Measurements from ENCODE around the gene SCN2A.
"Not testable (repeated sequence)": the region's sequence is repeated elsewhere in the genome, so short reads cannot be mapped to it uniquely, and the experiment has no call there.

SCN2A gene

GRCh38 chr2:165398603-165399002 lies 159.4 kb downstream of the SCN2A start:
- H3K4me3 ChIP-seq (ENCODE audit: low read length); DNase-seq (ENCODE audit: low read depth, low spot score): not testable (repeated sequence)

GRCh38 chr2:165401285-165401852 lies 162.2 kb downstream of the SCN2A start:
- peak; percentile 73 for DNase-seq (ENCODE audit: low read depth, low spot score)

DNA sequence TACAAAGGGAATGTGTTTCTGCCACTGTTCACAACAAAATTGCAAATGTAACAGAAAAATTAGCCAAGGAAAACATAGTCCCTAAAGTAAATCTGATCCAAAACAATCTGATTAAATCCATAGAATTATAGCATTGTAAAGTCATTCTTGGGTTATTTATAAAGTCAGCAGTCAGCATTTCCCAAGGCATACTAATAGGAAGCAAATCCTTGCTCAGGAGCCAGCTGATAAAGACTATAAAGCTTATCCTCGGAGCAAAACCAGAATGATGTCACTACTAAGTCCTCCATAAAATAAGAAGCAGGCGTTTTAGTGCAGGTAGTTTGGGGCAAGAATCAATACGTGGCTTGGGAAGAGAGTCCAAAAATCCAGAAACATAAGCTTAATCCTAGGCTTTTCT lies 162.9 kb downstream of the SCN2A start:
- no peak for DNase-seq (ENCODE audit: low read depth, low spot score)
- no peak overlapping the region for H3K4me3 ChIP-seq (ENCODE audit: low read length)

More at GRCh38 chr2:165401285-165401852, 162.2 kb downstream of the SCN2A start:
- no peak overlapping the region for H3K4me3 ChIP-seq (ENCODE audit: low read length)

DNA sequence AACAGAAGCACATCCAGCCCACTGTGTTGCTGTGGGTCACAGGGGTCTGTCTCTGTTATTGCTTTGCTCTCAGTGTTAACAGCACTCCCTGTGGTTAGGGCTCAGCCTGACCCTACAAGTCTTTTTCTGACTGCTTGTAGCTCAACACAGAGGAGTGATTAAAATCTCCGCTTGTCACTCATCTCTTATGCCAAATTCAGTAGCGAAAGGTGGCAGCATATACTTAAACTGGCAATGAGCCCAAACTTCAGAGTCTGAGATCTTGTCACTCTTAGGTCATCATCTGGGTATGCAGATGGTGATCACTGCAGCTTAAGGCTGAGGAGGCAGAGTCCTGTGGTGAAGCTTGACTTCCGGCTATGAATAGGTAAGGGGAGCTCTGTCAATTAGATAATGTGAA lies 167.0 kb downstream of the SCN2A start:
- no peak overlapping the region for H3K4me3 ChIP-seq (ENCODE audit: low read length)
- DNase-seq (ENCODE audit: low read depth, low spot score), result no peak

DNA sequence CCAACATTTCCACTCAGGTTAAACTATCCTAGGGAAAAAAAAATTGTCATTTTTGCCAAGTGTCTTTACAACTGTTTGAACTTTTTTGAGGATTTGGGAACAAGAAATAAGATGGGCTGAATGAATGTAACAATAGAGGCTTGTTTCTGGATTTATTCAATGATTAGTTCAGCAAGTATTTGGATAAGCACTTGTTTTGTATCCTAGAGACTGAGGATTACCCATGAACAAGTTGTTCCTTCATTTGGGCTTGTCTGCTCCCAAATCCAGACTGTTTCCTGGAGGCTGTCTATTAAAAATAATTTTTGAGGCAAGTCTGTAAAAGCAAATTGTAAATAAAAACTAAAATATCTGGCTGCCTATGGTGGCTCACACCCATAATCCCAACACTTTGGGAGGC lies 168.3 kb downstream of the SCN2A start:
- no peak overlapping the region for H3K4me3 ChIP-seq (ENCODE audit: low read length)
- DNase-seq (ENCODE audit: low read depth, low spot score), result no peak

DNA sequence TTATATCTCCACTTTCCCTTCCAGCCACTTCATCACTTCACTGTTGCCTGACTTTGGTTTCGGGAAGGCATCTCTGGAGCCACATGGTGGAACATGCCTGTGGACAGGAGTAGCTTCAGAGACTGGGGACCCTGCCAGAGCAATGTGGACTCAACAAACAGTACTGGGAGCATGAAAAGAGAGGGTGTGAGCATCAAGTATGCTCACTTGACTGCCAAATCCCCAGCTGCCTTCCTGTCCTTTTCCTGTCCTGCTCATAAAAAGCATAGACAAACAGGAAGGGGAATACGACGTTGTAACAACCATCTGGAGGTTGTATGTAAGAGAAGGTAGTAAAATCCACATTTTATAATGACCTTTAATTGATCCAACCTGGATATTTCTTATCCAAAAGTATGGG lies 169.0 kb downstream of the SCN2A start:
- DNase-seq (ENCODE audit: low read depth, low spot score), result no peak
- H3K4me3 ChIP-seq (ENCODE audit: low read length), result no peak overlapping the region

- H3K4me3 ChIP-seq (ENCODE audit: low read length), result no peak overlapping the region
- no peak for DNase-seq (ENCODE audit: low read depth, low spot score)
Observed at GRCh38 chr2:165410276-165410675, 171.1 kb downstream of the SCN2A start.

- no peak overlapping the region for H3K4me3 ChIP-seq (ENCODE audit: low read length)
- DNase-seq (ENCODE audit: low read depth, low spot score), result no peak
Observed at GRCh38 chr2:165414187-165414586, 175.0 kb downstream of the SCN2A start.

DNA sequence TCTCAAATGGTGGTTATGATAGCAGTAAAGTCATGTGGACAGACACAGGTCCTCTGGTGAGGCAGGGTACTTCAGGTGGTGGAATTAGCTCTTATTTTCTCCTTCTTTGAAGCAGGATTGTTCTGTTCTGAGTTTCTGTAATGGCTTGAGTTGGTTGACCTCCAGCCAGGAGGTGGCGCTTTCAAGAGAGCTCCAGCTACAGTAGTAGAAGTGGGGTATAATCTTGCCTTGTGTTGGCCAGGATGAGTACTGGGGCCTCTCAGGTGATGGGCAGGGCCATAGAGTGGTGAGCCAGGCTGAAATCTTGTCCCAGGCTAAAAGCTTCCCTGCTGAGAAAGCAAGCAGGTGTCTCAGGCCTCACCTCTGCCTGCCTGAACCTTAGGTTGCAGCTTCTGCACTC lies 177.8 kb downstream of the SCN2A start:
- DNase-seq (ENCODE audit: low read depth, low spot score), result no peak
- H3K4me3 ChIP-seq (ENCODE audit: low read length), result no peak overlapping the region

DNA sequence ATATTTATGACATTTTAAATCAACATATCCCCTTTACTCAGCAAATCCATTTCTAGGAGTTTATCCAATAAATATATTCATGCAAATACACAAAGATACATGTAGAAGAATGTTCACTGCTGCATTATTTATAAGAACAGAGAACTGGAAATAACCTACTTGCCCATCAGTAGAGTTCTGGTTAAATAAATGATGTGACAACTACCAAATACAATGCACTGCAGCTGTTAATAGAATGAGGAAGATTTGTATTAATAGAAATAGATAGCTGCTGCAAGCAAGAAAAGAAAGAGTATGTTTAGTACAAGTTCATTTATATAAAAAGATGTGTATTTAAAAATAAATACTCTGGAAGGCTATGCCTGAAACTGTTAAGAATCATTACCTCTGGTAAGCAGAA lies 181.0 kb downstream of the SCN2A start:
- DNase-seq (ENCODE audit: low read depth, low spot score), result no peak

DNA sequence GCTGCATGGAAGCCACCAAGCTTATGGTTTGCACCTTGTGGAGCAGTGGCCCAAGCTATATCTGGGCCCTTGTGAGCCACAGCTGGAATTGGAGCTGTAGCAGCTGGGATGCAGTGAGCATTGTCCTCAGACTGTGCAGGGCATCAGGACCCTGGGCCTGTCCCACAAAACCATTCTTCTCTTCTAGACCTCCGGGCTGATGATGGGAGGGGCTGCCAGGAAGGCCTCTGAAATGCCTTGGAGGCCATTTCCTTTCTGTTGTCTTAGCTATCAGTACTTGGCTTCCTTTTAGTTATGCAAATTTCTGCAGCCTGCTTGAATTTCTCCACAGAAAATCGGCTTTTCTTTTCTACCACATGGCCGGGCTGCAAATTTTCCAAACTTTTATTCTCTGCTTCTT lies 183.9 kb downstream of the SCN2A start:
- DNase-seq (ENCODE audit: low read depth, low spot score), result no peak
- H3K4me3 ChIP-seq (ENCODE audit: low read length), result no peak overlapping the region

More for the DNA sequence above, 181.0 kb downstream of the SCN2A start:
- no peak overlapping the region for H3K4me3 ChIP-seq (ENCODE audit: low read length)

GRCh38 chr2:165425556-165425955 lies 186.3 kb downstream of the SCN2A start:
- DNase-seq (ENCODE audit: low read depth, low spot score), result no peak
- no peak overlapping the region for H3K4me3 ChIP-seq (ENCODE audit: low read length)

GRCh38 chr2:165427686-165428085 lies 188.5 kb downstream of the SCN2A start:
- no peak for DNase-seq (ENCODE audit: low read depth, low spot score)
- H3K4me3 ChIP-seq (ENCODE audit: low read length), result no peak overlapping the region

DNA sequence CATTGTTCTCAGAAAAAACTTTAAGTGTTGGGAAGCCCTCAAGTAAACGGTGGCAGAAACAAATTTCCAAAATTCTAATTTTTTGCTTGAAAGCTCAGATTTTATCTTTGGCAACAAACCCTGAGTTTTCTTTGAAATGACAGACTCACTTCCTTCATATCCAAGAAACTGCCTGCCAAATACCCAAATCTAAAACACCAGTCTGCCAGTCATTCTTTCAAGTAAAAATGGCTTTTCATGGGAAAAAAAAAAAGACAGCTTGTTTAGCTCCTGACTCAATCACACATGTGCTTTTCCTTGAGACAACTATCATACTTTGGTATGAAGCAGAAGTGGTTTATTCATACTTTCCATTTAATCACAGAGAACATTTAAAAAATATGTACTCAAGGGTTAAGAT lies 189.7 kb downstream of the SCN2A start:
- no peak for DNase-seq (ENCODE audit: low read depth, low spot score)
- H3K4me3 ChIP-seq (ENCODE audit: low read length), result no peak overlapping the region

GRCh38 chr2:165431014-165431413 lies 191.8 kb downstream of the SCN2A start:
- no peak for DNase-seq (ENCODE audit: low read depth, low spot score)
- no peak overlapping the region for H3K4me3 ChIP-seq (ENCODE audit: low read length)

DNA sequence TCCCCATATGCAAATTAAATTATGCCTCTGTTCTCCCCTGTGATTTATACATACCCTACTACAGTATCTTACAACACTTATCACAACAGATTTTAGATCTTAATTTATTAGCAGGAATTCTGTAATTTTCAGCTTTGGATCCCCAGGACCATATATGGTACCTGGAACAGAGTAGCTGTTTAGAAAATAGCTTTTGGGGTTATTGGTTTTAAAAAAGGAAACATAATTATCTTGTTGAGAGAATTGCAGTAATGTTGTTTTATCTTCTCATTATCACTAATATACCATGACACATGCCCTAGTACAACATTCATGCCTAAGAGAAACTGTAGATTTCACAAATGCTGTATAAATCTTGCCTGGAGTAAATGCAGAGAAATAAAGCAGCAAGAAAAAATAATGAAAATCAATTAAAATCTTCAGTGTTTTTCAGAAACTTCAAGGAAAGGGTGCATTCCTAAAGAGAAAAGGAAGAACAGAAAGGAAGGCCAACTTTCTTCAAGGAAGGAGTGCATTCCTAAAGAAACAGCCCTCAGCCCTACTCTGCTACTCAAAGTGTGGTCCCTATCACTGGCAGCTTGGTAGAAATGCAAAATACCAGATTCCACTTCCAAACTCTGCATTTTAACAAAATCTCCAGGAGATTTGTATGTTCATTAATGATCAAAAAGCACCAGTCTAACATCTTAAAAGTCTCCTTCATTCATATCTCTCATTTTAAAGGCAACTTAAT lies 193.2 kb downstream of the SCN2A start:
- no peak overlapping the region for H3K4me3 ChIP-seq (ENCODE audit: low read length)
- no peak for DNase-seq (ENCODE audit: low read depth, low spot score)

DNA sequence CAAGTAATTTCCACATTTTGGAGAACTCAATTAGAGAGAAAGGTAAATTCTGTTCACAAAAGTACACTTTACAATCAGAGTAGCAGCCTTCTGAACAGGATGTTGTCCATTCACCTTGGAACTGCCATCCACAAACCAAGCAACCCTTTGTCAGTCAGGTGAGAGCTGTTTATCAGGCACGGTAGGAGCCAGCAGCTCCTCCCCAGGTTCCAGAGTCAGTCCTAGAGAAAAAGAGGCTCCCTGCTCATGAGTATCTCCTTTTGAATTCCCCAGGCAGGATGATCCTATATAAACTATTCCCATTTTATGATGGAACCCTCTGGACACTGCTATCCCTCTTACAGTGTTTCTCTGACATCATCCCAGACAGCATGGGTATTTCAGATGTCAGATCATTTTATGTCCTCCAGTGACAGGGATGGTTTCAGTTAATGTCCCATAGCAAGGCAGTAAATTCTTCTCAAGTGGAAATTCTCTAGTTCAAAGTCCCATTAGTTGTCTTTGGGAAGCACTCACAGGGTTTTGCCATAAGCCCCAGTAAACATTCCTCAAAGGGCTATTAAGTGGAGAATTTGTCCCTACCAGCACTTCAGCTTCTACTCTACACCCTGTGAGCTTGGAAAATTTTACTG lies 195.8 kb downstream of the SCN2A start:
- no peak for DNase-seq (ENCODE audit: low read depth, low spot score)
- no peak overlapping the region for H3K4me3 ChIP-seq (ENCODE audit: low read length)

DNA sequence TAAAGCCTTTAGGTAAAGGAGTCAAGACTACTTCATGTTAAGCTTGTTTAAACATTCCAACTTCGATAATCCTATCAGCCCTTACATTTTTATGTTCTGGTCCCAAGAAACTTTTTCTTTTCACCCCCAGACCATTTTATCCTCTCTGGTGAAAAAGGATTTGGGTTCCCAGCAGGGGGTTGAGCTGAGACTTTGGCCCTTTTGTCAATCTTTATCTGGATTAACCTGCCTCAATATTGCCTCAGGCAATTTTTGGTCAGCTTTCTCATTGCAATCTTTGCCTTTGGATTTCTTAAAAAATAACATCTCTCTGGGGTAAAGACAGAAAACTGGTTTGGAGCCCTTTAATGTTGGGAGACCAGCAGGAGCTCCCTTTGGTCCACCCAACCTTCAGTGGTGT lies 196.4 kb downstream of the SCN2A start:
- H3K4me3 ChIP-seq (ENCODE audit: low read length), result no peak overlapping the region
- DNase-seq (ENCODE audit: low read depth, low spot score), result no peak

- DNase-seq (ENCODE audit: low read depth, low spot score), result no peak
Observed at GRCh38 chr2:165436559-165436958, 197.3 kb downstream of the SCN2A start.

DNA sequence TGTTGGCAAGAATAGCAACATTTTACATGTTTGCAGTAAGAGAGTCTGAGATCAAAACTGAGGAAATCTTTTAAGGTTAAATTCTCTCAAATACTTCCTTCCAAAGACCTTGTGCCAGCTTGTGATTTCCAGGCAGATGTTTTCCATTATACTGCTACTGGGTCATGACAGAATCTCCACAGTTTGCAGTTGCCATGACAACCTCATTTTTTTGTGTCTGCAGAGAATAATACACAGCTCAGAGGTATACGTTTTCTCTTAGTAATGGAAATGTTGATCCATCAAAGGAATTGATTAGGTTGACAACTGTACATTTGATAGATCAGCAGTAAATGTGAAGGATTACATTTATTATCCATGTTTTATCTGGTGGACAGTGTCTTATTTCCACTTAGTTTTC lies 201.2 kb downstream of the SCN2A start:
- H3K4me3 ChIP-seq (ENCODE audit: low read length), result no peak overlapping the region
- DNase-seq (ENCODE audit: low read depth, low spot score), result no peak

More at GRCh38 chr2:165436559-165436958, 197.3 kb downstream of the SCN2A start:
- no peak overlapping the region for H3K4me3 ChIP-seq (ENCODE audit: low read length)

All from Jurkat, Clone E6-1 (cell line).